ENCODE results near the gene FBXO48. TPM values are rescaled to one million over a fixed set of nuclear protein-coding genes. Genes with fewer than 3 reads are reported as not detected.

Gene FBXO48
- total RNA-seq, 4 donors from 2014 or later: 0.98 to 2.2 (median 1.7) TPM

DNA sequence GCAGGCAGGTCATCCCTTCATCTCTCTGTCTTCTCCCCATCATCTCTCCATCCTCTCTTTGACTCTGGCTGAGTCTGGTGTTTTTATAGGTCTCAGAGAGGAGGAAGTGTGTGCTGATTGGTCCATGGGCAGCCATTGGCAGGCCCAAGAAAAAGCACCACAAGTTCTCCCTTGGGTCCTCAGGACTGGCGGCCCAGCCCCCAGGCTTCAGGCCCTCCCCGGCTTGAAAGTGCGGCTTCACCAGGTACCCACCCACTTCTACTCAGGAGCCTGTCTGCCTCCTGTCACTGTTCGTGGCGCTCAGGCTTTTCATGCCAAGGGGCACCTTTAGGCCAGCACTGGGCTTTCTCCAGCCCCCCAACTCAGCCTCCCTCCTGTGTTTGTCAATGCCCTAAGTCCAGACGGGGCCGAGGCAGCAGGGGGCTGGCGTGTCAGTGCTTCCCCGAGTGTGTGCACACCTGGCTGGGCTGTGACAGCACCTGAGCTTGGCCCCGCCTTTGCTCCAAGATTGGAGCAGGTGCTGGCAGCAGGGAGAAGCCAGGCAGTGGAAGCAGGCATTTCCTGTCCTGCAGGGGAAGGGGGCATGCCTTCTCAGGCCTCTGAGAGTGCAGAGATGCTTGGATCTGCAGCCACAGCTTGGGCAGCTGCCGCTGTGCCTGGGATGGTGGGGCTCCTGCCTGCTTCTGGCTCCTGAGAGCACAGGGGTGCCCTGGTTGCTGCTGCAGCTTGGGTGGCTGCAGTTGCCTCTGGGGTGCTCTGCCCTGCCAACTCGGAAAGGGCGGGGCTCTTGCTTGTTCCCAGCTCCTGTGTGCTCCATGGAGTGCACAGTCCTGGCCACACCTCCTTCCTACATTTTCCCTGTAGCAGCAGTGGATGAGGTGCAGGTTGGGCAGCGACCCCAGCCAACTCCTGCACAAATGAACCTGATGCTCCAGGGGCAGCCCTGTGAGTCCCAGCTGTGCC is 34.1 kb downstream of the FBXO48 start:
- DNase-seq (ENCODE audit: low spot score in 2 of 2): no peak
- 56 to 58% methylated on average over 9 to 14 of the region's 14 CpGs for WGBS, 2 donors
- TF ChIP-seq POLR2A (IDR thresholded peaks at IDR 0.05): no peak
- TF ChIP-seq, protein P1, sequence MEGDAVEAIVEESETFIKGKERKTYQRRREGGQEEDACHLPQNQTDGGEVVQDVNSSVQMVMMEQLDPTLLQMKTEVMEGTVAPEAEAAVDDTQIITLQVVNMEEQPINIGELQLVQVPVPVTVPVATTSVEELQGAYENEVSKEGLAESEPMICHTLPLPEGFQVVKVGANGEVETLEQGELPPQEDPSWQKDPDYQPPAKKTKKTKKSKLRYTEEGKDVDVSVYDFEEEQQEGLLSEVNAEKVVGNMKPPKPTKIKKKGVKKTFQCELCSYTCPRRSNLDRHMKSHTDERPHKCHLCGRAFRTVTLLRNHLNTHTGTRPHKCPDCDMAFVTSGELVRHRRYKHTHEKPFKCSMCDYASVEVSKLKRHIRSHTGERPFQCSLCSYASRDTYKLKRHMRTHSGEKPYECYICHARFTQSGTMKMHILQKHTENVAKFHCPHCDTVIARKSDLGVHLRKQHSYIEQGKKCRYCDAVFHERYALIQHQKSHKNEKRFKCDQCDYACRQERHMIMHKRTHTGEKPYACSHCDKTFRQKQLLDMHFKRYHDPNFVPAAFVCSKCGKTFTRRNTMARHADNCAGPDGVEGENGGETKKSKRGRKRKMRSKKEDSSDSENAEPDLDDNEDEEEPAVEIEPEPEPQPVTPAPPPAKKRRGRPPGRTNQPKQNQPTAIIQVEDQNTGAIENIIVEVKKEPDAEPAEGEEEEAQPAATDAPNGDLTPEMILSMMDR (IDR thresholded peaks at IDR 0.05): no peak
- intact Hi-C loops (cut with DNase I; ENCODE audit: low total_unique reads): loop anchor here (10.0 kb wide), 1 partner anchor 318 kb away; no protein-coding TSS in a partner anchor
- H3K4me3 ChIP-seq (ENCODE audit: low read depth, poor library complexity, severe bottlenecking): no peak overlapping the region

DNA sequence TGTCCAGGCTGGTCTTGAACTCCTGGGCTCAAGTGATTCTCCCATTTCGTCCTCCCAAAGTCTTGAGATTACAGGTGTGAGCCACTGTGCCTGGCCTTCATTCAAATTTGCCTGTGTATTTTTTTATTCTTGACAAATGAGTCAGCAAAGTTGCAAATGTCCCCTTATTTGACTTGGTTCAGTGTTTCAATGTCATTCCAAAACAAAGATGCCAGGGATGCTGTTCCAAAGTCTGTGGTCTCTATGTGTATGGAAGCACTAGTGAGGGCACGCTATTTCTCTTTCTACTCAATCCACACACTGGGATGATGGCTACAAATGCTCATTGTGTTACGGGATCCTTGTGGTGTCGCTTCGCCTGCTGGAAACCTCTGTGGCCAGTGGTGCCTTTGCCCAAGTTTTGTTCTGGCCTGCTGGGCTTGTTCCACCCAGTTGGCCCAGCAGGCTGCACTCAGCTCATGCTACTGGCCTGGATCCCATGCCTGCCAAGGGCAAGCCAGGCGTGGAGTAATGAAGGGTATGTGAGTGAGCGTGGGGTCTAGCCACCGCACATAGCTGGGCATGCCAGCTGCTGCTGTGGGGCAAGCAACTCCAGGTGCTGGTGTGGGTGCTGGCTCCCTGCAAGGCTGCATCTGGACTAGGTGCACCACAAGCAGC is 35.6 kb downstream of the FBXO48 start:
- WGBS, 2 donors: 72 to 78% methylated on average over 7 to 8 of the region's 8 CpGs
- no peak overlapping the region for H3K4me3 ChIP-seq (ENCODE audit: low read depth, poor library complexity, severe bottlenecking)
- intact Hi-C loops (cut with DNase I; ENCODE audit: low total_unique reads): loop anchor here (10.0 kb wide), 1 partner anchor 317 kb away; no protein-coding TSS in a partner anchor
- DNase-seq (ENCODE audit: low spot score in 2 of 2): no peak
- TF ChIP-seq, protein P1 (IDR thresholded peaks at IDR 0.05): no peak
- no peak for TF ChIP-seq POLR2A (IDR thresholded peaks at IDR 0.05)

DNA sequence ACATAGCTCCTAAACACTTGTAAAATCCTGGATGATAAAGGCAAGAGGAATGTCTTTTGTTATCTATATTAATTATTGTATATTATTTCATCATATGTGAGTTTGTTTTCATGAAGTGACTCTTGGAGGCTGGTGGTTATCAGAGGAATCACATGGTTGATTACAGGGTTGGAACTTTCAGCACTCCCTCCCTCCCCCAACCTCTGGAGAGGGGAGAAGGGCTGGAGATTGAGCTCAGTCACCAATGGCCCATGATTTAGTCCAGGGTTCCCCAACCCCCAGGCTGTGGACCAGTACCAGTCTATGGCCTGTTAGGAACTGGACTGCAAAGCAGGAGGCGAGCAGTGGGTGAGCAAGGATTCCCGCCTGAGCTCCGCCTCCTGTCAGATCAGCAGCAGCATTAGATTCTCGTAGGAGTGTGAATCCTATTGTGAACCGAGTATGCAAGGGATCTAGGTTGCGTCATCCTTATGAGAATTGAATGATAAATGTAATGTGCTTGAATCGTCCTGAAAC is 37.7 kb downstream of the FBXO48 start:
- no peak for TF ChIP-seq POLR2A (IDR thresholded peaks at IDR 0.05)
- TF ChIP-seq, protein P1 (IDR thresholded peaks at IDR 0.05): no peak
- intact Hi-C loops (cut with DNase I; ENCODE audit: low total_unique reads): no loop called here
- no peak for DNase-seq (ENCODE audit: low spot score in 2 of 2)

DNA sequence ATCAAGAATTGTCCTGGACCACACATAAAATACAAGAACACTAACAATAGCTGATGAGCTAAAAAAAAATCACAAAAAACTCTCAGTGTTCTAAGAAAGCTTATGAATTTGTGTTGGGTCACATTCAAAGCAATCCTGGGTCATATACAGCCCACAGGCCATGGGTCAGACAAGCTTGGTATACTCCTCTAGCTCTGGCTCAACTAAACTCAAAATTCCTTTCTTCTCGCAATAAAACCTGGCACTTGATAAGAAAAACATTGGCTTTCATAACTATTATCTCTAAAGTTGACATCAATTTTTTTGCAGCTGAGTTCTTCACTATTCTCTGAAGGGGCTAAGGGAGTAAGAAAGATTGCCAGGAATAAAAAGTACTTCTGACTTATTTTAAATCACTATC is 38.3 kb downstream of the FBXO48 start:
- no peak for TF ChIP-seq POLR2A (IDR thresholded peaks at IDR 0.05)
- TF ChIP-seq, protein P1 (IDR thresholded peaks at IDR 0.05): no peak
- WGBS, 2 donors: 63 to 68% methylated on average over 1 of the region's 1 CpG
- H3K4me3 ChIP-seq (ENCODE audit: low read depth, poor library complexity, severe bottlenecking): no peak overlapping the region

More for the DNA sequence above, 37.7 kb downstream of the FBXO48 start:
- WGBS, 2 donors: 70 to 72% methylated on average over 7 of the region's 7 CpGs
- no peak overlapping the region for H3K4me3 ChIP-seq (ENCODE audit: low read depth, poor library complexity, severe bottlenecking)

DNA sequence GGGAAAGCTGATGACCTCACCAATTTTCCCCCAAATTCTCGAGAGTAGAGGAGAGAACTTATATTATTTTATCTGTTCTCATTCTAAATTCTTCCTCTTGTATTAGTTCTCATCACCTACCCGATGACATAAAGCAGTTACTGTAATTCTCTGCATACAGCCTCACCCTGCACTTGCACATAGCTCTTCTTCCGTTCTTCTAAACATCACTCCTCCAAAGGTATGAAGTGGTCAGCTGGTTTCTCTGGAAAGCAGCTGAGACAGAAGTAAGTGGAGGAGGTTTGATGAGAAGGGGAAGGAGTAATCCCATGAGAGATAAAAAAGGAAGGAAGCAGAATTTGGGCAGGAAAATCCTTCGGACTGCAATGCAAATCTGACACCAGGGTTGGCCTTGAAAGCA is 39.0 kb downstream of the FBXO48 start:
- DNase-seq (ENCODE audit: low spot score in 2 of 2): no peak
- WGBS, 2 donors: 67 to 69% methylated on average over 4 of the region's 4 CpGs
- TF ChIP-seq POLR2A (IDR thresholded peaks at IDR 0.05): no peak
- TF ChIP-seq, protein P1 (IDR thresholded peaks at IDR 0.05): no peak
- no peak overlapping the region for H3K4me3 ChIP-seq (ENCODE audit: low read depth, poor library complexity, severe bottlenecking)
- intact Hi-C loops (cut with DNase I; ENCODE audit: low total_unique reads): no loop called here

More for the DNA sequence above, 38.3 kb downstream of the FBXO48 start:
- intact Hi-C loops (cut with DNase I; ENCODE audit: low total_unique reads): no loop called here
- DNase-seq (ENCODE audit: low spot score in 2 of 2): no peak
